TTC549 (cell line): Measurements from ENCODE around the gene PLXND1.

Source experiments
- FAIRE-seq: peaks from 2 replicates; lab custom pipeline; 2012; peaks lifted over from hg19 to GRCh38; lab: Jason Lieb, UNC

The PLXND1 gene

DNA sequence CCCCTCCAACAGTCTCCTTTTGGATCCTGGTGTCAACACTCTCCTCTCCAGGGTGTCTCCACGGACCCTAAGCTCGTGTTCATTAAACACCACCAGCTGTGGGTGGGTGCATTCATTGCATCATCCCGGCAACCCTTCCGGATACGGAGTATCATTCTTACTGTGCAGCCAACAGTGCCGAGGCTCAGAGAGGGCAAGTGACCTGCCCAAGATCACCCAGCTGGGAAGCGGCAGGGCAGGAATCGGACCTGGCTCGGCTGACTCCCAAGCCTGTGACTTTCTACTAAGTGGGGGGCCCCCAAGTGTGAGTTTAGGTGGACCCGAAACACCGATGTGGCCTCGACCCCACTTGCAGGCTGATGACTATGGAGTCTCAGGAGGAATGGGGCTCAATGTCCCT, 43.1 kb downstream of the PLXND1 start:
- FAIRE-seq: no peak

DNA sequence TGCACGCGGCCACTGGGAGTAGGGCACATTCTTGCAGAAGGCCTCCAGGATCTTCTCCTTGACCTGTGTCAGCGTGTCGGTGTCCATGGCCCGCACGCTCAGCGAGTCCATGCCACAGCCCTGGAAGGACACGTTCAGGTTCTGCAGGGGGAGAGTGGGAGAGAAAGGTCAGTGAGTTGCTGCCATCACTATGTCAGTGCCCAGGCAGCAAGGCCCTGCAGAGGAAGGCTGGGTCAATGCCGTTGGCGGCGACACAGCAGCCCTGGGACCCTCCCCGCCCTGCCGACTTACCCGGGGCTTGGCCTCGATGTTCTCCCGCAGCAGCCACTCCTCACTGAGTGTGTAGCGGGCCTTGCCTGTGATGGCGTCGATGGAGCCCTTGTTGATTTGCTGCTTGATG, 43.7 kb downstream of the PLXND1 start:
- FAIRE-seq: no peak

DNA sequence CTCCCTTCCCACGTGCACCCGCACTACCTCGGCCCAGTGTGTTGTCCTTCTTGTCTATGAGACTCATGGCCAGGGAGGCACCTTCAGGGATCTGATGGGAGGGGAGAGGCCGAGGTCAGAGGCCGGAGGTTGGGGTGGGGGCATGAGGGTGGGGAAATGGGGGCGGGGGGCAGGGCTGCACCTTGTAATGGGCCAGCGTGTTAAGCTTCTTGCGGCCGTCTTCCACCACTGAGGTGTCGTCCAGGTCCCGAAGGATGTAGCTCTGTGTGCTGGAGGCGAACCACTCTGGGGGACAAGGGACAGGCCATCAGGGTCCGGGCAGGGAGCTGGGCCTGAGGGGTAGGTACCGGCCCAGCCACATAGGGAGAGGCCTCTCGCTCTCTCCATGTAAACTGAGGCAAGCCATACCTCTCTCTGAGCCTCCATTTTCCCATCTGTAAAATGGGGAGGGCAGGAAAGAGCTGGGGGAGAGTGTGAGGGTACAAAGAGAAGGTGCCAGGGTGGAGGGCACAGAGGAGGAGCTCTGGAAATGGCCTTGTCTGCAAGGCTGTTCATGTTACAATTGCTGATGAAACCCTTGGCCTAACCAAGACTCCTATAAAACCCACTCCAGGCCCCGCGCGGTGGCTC, 44.7 kb downstream of the PLXND1 start:
- FAIRE-seq: no peak

DNA sequence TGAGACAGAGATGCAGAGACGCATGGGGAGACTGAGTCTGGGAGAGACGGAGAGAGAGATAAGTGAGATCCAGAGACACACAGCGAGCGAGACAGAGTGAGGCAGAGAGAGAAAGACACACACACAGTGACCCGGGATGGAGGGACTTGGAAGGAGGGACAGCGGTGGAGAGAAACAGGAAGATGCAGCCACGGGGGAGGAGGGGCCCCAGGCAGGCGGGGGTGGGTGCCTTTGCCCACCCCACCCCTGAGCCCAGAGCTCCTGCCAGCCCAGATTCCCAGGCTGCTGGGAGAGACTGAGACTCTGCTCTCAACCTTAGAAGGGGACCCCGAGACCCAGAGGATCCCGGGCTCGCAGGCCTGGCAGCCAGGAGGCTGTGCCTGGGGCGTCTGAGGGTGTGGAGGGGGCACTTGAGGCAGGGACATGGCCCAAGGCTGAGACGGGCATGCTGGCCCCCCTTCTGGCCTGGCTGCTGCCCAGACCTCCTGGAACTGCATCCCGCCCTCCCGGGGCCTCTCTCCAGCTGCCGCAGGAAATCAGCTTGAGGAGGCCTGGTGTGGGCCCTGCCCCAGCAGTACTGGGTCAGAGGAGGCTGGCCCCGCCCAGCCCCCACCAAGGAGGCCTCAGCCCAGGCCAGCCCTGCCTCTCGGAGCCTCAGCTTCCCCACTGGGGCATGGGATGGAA, 45.4 kb downstream of the PLXND1 start:
- no peak for FAIRE-seq

GRCh38 chr3:129560269-129560787, 46.1 kb downstream of the PLXND1 start:
- no peak for FAIRE-seq

DNA sequence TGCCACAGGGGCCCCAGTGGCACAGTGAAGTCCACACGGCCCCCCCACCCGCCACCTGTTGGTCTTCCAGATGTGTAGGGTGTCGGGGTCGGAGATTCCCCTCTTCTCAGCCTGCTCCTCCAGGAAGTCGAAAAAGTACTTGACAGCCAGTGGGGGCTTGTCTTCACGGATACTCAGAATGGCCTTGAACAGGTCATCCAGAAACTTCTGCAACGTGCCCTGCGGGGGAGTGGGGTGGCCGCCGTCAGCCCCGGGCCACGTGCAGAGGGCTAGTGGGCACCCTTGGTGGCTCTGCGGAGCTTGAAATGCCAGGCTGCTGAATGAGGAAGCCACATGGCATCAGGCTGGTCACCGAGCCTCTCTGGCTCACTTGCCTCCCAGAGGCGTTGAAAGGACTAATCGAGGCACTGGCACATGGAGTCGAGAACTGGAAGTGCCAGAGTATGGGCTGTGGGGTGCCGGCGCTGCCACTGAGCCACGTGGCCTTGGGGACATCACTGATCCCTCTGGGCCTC, 46.9 kb downstream of the PLXND1 start:
- FAIRE-seq: no peak

DNA sequence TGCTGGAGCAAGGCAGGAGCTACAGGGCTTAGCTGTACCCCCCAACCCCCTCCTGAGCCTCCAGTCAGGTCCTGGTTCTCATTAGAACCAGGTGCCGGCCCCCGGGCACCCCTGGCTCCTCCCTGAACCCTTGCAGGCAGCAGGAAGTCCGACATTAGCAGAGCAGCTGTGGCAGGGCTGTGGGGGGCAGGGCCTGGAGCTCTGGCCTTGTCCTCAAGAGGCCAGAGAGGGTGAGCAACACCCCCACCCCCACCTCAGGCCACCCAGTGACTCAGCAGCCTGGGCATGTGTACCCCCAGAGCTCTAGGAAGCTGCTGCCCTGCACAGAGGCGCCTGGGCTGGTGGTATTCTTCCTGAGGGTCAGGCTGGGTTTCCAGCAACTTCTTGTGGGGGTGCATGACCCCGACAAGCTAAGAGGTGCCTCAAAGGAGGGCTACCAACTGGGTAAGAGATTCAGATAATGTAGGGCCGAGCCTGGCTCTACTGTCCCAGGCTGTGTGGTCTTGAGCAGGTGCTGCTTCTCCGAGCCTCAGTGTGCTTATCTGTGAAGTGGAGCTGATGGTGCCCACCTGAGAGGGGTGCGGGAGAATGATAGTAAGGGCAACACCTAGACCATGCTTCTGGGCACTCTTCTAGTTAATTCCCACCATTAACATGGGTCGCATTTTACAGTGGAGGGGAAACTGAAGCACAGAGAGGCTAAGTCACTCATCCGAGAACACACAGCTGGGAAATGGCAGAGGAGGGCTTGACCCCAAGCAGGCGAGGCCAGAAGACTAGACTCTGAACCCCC, 47.5 kb downstream of the PLXND1 start:
- FAIRE-seq: no peak

DNA sequence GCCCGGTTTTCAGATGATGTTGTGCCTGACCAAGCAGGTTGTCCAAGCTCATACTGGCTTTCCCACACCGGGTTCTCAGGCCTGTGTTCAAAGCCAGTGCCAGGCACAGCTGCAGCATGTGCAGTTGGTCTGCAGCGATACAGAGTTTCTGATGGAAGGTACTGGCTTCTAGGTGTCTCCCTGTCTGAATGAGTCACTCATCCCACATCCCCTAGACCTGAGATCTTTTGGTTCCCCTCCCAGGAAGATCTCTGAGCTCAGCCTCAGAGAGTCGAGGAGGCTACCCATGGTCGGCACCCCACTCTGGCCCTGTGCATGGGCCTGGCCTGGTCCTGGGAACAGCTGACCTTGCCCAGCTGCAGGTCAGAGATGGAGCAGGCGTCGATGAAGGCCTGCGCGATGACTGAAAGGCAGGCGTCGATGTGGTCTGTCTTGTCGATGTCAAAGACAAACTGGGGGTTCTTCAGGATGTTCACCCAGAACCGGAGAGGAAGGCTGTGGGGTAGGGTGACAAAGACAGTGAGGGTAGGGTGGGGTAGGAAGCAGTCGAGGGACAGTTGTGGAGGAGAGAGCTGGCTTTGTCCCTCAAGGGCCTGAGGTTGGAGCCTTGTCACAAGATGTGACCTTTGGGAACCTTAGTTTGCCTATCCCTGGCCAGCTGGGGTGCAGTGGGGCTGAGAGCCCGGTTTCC, 48.2 kb downstream of the PLXND1 start:
- FAIRE-seq: no peak

DNA sequence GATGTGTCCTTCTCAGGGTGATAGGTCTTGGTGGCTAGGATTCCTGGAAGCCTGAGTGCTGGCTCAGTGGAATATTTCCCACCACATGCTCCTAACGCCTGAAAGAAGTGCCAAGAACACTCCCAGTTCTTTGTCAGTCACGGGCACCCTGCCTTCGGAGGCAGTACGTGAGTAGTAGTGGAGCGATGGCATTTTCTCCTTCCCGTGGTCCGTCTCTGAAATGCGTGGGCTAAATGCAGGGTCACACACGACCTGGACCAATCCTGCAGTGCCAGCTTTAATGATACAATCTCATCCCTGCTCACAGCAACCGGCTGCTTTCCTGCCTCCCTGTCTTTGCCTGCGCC, 49.0 kb downstream of the PLXND1 start:
- no peak for FAIRE-seq

DNA sequence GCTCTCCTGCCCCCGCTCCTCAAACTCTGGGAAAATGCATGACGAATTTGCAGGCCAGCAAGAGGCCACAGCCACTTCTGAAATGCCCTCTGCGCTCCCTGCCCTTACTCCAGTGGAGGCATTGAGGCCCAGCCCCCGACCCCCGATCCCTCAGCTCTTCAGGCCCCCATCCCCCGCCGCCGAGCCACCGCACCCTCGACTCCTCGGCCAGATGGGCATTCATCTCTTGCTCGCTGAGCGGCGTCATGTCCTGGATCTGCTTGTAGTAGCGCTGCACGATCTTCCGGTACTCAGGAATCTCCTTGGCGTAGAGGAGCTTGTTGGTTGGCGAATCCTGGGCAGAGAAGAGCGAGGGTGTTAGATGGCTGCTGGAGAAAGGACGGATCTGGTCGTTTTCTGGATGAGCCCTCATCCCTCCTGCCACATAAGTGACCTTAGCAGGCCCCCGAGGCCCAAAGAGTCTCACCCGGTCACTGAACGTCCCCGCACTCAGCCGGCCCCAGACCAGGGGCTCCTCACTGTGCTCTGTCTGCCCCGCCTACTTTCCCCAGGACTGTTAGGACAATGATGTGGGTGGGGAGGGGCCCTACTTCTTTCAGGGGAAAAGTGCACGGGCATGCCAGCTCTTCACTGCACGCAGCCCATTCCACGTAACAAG, 49.5 kb downstream of the PLXND1 start:
- no peak for FAIRE-seq

- no peak for FAIRE-seq
Measured at GRCh38 chr3:129556358-129556695, 50.1 kb downstream of the PLXND1 start.

GRCh38 chr3:129555616-129556357, 50.7 kb downstream of the PLXND1 start:
- FAIRE-seq: no peak

- FAIRE-seq: no peak
Measured at GRCh38 chr3:129555153-129555550, 51.3 kb downstream of the PLXND1 start.

DNA sequence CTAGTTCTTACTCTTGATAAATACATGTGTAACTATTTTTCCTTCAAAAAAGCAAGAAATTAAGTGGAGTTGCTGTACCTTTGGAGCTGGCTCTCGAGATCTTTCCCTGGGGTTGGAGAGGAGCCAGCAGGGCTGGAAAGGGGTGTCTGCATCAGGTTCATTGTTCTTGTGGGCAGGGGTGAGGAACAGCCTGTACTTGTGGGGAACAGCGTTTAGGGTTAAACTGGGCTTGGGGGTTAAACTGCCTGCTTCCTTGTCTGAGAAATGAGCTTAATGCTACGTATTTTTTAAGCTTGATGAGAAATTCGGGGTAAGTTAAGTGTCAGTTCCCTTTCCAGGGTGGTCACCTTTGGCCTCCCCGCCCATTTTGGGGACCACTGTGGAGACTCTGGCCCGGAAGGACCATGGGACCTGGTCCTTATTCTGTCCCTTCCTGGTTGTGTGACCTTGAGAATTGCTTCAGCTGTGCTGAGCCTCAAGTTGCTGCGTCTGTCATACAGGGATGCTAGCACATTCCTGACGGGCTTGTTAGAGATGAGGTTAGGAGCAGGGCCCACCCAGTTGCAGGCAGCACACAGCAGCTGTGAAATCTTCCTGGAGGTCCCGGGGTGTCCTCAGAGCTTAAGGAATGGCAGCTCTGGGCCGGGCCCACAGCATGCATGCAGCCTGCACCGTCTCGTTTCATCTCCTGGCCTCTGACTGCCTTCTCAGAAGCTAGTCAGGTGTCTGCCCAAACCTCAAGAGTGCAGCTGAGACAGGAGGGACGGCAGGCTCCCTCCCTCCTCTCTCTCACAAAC, 51.9 kb downstream of the PLXND1 start:
- no peak for FAIRE-seq

- no peak for FAIRE-seq
Measured at GRCh38 chr3:129553719-129554118, 52.8 kb downstream of the PLXND1 start.

DNA sequence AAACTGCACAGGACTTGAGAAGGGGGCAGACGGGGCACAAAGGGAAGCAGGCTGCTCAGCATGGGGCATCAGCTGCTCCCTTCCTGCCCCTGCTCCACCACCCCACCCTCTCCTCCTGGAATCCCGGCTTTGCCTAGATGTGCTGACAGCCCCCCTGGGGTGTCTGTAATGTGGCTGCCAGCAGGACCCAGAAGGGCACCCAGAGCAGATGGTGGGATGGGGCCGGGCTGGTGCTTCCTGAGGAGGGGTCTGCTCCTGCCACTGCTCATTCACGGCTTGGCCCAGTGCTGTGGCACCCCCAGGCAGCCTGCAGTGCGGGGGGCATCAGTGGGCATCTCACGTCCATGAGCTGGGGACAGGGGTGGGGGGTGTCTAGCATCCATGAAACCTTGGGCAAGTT, 53.3 kb downstream of the PLXND1 start:
- no peak for FAIRE-seq

GRCh38 chr3:129552287-129553050, 54.0 kb downstream of the PLXND1 start:
- no peak for FAIRE-seq

DNA sequence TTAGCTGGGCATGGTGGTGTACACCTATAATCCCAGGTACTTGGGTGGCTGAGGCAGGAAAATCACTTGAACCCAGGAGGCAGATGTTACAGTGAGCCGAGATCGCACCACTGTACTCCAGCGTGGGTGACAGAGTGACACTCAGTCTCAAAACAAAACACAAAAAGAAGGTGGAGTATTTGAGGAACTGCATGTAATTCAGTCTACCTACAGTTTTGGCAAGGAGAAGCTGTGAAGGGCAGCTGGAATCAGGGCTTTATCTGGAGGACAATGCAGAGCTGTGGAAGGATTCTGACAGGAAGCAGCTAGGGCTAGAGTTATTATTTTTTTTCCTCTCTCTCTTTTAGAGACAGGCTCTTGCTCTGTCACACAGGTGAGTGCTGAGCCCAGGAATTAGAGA, 56.7 kb downstream of the PLXND1 start:
- FAIRE-seq: no peak

DNA sequence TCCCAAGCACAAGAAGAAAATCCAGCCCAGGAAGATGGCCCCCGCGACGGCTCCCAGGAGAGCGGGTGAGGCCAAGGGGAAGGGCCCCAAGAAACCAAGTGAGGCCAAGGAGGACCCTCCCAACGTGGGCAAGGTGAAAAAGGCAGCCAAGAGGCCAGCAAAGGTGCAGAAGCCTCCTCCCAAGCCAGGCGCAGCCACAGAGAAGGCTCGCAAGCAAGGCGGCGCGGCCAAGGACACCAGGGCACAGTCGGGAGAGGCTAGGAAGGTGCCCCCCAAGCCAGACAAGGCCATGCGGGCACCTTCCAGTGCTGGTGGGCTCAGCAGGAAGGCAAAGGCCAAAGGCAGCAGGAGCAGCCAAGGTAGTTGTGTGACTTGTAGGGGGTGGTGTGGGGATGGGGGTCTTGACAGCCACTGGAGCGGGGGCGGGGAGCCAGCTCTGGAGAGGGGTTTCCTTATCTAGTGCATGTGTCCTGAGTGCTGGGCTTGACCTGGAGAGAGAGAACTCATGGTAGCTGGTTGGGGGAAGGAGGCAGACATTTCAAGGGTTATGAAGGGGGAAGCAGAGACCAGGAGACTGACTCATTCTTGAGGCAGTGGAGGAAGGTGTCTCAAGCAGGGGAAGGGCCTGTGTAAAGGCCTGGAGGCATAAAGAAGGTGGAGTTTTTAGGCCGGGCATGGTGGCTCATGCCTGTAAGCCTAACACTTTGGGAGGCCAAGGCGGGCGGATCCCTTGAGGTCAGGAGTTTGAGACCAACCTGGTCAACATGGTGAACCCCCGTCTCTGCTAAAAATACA, 57.3 kb downstream of the PLXND1 start:
- no peak for FAIRE-seq
